Hematopoietic multipotent progenitor cell (in vitro differentiated cells): ENCODE data around the gene CDCP2. TPM values are rescaled to one million over a fixed set of nuclear protein-coding genes. Genes with fewer than 3 reads are reported as not detected.
A peak's percentile ranks its signal among the peaks of the same experiment; 100 is the strongest.
"Not testable (repeated sequence)": the region's sequence is repeated elsewhere in the genome, so short reads cannot be mapped to it uniquely, and the experiment has no call there.

Experiments used
- DNase-seq, 3 donors: peaks; one replicate each; pipeline ENCODE4 v3.0.0-alpha.2; 2011 to 2015; ENCODE audit warnings: low read depth in 2 of 3, low spot score in 2 of 3
- total RNA-seq: library from RNA; depleted of rRNA; stranded (reverse); fragments of >200 nt; gene quantifications from one replicate; pipeline ENCODE4 v1.2.3, GENCODE V29; 2012

The CDCP2 gene
- total RNA-seq, 1 donor = under 0.01 TPM

DNA sequence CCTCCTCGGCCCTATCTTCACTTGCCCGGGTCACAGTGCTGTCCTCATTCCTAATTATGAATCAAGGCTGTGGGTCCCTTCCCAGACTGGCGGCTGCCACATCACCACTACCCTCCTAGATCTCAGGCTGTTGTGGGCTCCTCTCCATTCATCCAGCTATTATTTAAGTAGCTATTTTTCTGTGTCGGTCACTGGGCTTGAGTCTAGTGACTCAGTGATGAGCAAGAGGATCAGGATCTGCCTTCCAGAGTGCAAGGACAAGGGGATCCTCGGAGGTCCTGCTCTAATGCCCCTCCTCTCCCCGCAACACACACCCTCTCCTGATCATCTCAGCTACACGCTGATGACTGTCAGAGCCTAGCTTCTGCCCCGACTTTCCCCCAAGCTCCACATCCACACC is 34.1 kb downstream of the CDCP2 start:
- DNase-seq = no peak

GRCh38 chr1:54117815-54118563 is 34.8 kb downstream of the CDCP2 start:
- DNase-seq = no peak

- DNase-seq = no peak
Measured at GRCh38 chr1:54115520-54115919, 37.3 kb downstream of the CDCP2 start.

DNA sequence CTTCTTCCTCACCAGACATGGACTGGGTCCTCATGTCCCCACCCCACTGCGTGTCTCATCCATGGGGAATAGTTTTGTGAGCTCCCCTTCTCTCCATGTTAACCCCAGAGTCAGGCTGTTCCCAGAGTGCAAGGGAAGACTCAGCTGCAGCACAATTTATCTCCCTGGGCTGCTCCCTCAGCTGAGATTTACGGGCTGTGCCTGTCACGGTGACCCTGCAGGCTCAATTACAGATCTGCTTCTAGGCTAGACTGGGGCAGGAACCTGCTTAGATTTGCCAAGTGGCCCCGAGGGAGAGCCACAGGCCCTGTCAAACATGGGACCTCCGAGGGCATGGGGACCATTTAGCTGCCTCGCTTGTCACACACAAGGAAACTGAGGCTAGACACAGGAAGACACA is 37.8 kb downstream of the CDCP2 start:
- no peak for DNase-seq

- DNase-seq = no peak
Measured at GRCh38 chr1:54114001-54114400, 38.8 kb downstream of the CDCP2 start.

- DNase-seq = no peak
Measured at GRCh38 chr1:54112705-54113368, 40.0 kb downstream of the CDCP2 start.

- no peak for DNase-seq
Measured at GRCh38 chr1:54112027-54112426, 40.8 kb downstream of the CDCP2 start.

GRCh38 chr1:54111624-54112023 is 41.2 kb downstream of the CDCP2 start:
- DNase-seq = no peak

DNA sequence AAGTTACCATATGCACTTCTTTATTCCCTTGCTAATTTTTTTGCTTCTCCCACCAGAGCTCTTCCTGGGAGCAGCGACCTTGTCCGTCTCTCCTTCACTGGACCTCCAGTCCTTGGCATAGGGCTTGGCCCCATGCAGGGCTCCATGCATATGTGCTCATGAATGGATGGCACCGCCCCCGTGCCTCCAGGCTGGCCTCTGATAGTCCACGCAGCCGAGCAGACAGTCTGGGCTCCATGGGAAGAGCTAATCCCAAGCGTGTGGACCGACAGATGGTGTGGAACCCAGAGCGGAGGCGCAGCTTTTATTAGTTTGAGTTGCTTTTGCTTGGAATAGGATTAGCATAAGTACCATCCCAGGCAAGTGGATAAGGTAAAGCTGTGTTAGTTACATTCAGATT is 41.8 kb downstream of the CDCP2 start:
- no peak for DNase-seq

GRCh38 chr1:54109129-54110090 is 43.4 kb downstream of the CDCP2 start:
- no peak for DNase-seq

- DNase-seq = no peak
Measured at GRCh38 chr1:54108156-54108555, 44.6 kb downstream of the CDCP2 start.

DNA sequence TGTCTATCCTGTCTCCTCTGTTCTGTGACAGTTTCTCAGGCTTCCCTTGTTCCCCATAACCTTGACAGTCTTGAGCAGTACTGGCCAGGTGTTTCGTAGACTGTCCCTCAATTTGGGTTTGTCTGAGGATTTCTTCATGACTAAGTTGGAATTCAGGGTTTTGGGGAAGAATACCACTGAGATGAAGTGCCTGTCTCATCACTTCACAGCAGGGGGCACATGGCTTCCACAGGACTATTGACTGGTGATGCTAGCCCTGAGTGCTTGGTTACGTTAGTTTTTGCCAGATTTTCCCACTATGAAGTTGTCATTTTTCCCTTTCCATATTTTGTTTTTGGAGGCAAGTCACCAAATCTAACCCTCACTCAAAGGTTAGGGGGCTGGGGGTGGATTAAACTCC is 45.7 kb downstream of the CDCP2 start:
- peak in 2 of 3 donors; percentile 17 to 38 for DNase-seq

GRCh38 chr1:54105736-54106269 is 47.0 kb downstream of the CDCP2 start:
- no peak for DNase-seq

DNA sequence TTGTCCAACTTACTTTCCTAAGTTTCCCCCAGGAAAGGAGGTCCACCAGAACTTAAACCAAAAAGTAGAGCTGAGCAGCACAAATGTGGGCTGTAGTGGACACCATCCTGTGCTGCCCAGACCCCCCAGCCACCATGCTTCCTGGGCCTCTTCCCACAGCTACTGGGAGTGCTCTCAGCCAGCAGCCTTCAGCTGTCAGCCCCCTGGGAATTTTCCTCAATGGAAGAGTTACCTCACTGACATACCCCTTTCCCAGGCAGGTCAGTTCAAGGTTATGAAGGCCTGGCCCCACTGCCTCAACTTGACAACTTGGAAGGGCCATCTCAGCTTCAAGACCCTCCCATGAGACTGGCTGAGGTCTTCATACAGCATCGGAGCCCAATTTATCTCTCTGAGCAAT is 47.7 kb downstream of the CDCP2 start:
- no peak for DNase-seq

GRCh38 chr1:54104613-54105012 is 48.2 kb downstream of the CDCP2 start:
- DNase-seq = not testable (repeated sequence)

DNA sequence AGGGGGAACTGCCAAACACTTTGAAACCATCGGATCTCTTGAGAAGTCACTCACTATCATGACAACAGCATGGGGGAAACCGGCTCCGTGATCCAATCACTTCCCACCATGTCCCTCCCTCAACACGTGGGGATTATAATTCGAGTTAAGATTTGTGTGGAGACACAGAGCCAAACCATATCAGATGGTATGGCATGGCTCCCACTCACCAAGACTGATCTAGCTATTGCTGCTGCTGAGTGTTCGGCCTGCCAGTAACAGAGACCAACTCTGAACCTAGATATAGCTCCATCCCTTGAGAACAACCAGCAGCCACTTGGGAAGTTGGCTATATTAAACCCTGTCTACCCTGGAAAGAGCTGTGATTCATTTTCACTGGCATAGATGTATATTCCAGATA is 49.4 kb downstream of the CDCP2 start:
- DNase-seq = no peak

DNA sequence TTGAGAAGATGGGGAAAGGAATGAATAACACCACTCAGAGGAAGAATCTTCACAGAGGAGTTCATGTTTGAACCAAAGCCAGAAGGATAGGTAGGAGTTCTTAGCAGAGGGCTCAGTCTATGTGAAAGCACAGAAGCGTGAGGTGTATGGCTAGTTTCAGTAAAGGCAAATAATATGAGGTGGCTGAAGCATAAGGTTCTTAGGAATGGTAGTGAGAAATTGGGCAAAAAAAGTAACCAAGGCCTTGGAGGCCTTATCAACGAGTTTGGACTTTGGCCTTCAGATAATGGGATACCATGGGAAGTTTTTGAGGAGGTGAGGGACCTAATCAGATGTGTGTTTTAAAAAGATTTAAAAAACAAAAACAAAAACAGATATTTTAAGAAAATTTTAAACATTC is 52.3 kb downstream of the CDCP2 start:
- DNase-seq = no peak

DNA sequence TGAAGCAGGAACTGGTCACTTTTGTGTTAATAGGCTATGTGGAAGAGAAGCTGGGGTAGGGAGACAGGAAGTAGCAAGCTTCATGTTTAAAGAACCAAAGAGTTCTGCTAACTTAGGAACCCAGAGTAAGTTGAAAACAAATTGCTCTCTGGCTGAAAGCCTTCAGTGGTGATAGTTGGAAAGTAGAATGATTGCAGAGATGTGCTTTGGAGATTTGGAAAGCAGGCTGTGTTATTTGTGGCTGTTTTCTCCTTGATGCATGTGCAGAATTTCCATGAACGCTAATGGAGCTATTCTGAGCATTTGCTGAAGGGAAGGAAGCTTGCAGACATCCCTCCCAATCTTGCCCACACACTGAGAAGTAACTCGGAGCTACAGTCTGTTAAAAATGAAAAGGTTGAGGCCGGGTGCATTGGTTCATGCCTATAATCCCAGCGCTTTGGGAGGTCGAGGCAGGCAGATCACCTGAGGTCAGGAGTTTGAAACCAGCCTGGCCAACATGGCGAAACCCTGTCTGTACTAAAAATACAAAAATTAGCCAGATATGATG is 53.7 kb downstream of the CDCP2 start:
- DNase-seq = peak in 1 of 3 donors; percentile 17

- DNase-seq = peak in 2 of 3 donors; percentile 27 to 31
Measured at GRCh38 chr1:54096877-54097240, 55.9 kb downstream of the CDCP2 start.

DNA sequence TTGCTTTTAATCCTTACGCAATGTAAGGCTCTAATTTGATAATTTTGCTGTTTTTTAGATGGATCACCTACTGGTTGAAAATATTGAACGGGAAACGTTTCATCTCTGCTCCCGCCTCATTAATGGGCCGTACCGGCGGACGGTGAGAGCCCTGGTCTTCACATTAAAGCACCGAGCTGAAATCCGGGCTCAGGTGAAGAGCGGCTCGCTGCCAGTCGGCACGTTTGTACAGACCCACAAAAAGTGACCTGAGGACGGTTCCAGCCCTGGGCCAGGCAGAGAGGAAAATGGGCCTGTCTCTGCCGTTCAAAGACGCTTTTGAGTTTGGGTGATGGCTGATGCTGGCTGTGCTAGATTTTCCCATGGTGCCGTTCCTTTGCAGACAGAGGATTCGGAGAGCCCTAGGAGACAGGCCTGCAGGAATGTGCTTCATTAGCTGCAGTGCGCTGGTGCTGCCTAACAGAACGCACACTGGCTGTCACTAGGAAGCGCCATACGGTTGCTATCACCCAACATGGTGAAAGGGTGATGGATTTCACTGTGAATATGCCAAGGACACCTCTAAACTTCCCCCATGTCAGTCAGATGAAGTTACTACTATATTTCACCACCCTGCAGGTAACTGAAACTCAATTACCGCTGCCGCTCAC is 56.4 kb downstream of the CDCP2 start:
- peak in 1 of 3 donors; percentile 19 for DNase-seq
